Endothelial cell of umbilical vein (primary cell): ENCODE data around the gene CYTH1. TPM values are rescaled to one million over a fixed set of nuclear protein-coding genes. Genes with fewer than 3 reads are reported as not detected.

ENCODE experiments used
- BruUV-seq: library from RNA; stranded (reverse); fragments of 400-500 nt; replicated peaks from 2 replicates; lab custom pipeline; 2021; lab: Mats Ljungman, UMichigan
- CTCF ChIA-PET: fragments of 300-600, 350-600 bp; sonication (Branson Sonifier 250); formaldehyde crosslinking; loops from one replicate; lab custom pipeline; 2021; ENCODE audit warnings: antibody characterized with exemption, inconsistent platforms; lab: Charles Lee
- POLR2A ChIA-PET: fragments of 300-600, 350-600 bp; sonication (Branson Sonifier 250); formaldehyde crosslinking; loops from one replicate; lab custom pipeline; 2021; ENCODE audit warnings: antibody characterized with exemption, inconsistent platforms; lab: Charles Lee
- DNase-seq: peaks from one replicate; pipeline ENCODE4 v3.0.0-alpha.2; 2011; ENCODE audit warnings: low read depth, low spot score
- FAIRE-seq: peaks from 2 replicates; lab custom pipeline; 2011; peaks lifted over from hg19 to GRCh38; lab: Jason Lieb, UNC
- H2AFZ ChIP-seq: 2 replicates; pipeline ENCODE4 v1.6.0; 2012; ENCODE audit warnings: low read depth, low read length, control low read depth, inconsistent platforms
- H3K27ac ChIP-seq: 2 replicates; pipeline ENCODE4 v1.5.1; 2011; ENCODE audit warnings: low read depth, mild to moderate bottlenecking, control low read depth, low read length, moderate library complexity; ENCODE audit not compliant: insufficient read depth
- H3K27me3 ChIP-seq, 2 experiments: 2 replicates each; pipeline versions ENCODE4 v1.6.0 to v1.6.1; 2011; ENCODE audit warnings: low read length in 2 of 2, mixed read lengths in 1 of 2; ENCODE audit not compliant: control insufficient read depth in 2 of 2, insufficient read depth in 2 of 2
- H3K36me3 ChIP-seq, 2 experiments: 2 replicates in 1 of 2; 3 replicates in 1 of 2; pipeline ENCODE4 v1.5.1; 2011; ENCODE audit warnings: low read length in 2 of 2, mild to moderate bottlenecking in 1 of 2, moderate library complexity in 1 of 2; ENCODE audit not compliant: control insufficient read depth in 2 of 2, insufficient read depth in 2 of 2; ENCODE audit errors: extremely low read depth in 1 of 2
- H3K4me1 ChIP-seq: 3 replicates; pipeline ENCODE4 v1.5.1; 2011; ENCODE audit warnings: mild to moderate bottlenecking, low read length; ENCODE audit not compliant: control insufficient read depth, insufficient read depth; ENCODE audit errors: extremely low read depth
- H3K4me2 ChIP-seq: 2 replicates; pipeline ENCODE4 v1.6.1; 2011; ENCODE audit warnings: low read length, control low read depth, mixed read lengths; ENCODE audit not compliant: insufficient read depth
- H3K4me3 ChIP-seq, 3 experiments: fragments of 200-600 bp in 1 of 3; sonication (generic), shearing (Covaris generic) in 1 of 3; replicated peaks in 1 of 3; 2 replicates each; pipeline ENCODE4 v1.5.1; 2011 to 2016; ENCODE audit warnings: control low read depth in 3 of 3, low read length in 3 of 3, mild to moderate bottlenecking in 2 of 3, inconsistent platforms in 1 of 3, low read depth in 1 of 3, moderate library complexity in 1 of 3; ENCODE audit not compliant: insufficient read depth in 1 of 3
- H3K79me2 ChIP-seq: 2 replicates; pipeline ENCODE4 v1.6.0; 2012; ENCODE audit warnings: low read length, inconsistent platforms; ENCODE audit not compliant: control insufficient read depth, insufficient read depth
- H3K9ac ChIP-seq: replicated peaks from 2 replicates; pipeline ENCODE3; 2011; ENCODE audit warnings: low read length, control low read depth; ENCODE audit not compliant: insufficient read depth; ENCODE audit errors: extremely low read depth
- H3K9me1 ChIP-seq: replicated peaks from 3 replicates; pipeline ENCODE4 v1.6.0; 2011; ENCODE audit warnings: mild to moderate bottlenecking, low read length; ENCODE audit not compliant: control insufficient read depth, insufficient read depth; ENCODE audit errors: extremely low read depth
- H3K9me3 ChIP-seq: replicated peaks from 2 replicates; pipeline ENCODE4 v1.5.1; 2012; ENCODE audit warnings: low read length, inconsistent platforms; ENCODE audit not compliant: control insufficient read depth, insufficient read depth
- H4K20me1 ChIP-seq: replicated peaks from 2 replicates; pipeline ENCODE3; 2011; ENCODE audit warnings: mild to moderate bottlenecking, low read length; ENCODE audit not compliant: control insufficient read depth, insufficient read depth; ENCODE audit errors: extremely low read depth
- CTCF ChIP-seq, 2 donors: IDR thresholded peaks; 1 replicate in 1 of 2; 2 replicates in 1 of 2; pipeline ENCODE4 v1.5.1; 2011; ENCODE audit warnings: low read length in 2 of 2, mild to moderate bottlenecking in 2 of 2, moderate library complexity in 2 of 2, control low read depth in 1 of 2, inconsistent platforms in 1 of 2, low read depth in 1 of 2; ENCODE audit not compliant: insufficient read depth in 1 of 2; ENCODE audit errors: extremely low read depth in 1 of 2
- EZH2 ChIP-seq: IDR thresholded peaks from 2 replicates; pipeline ENCODE4 v1.6.1; 2012; ENCODE audit warnings: borderline replicate concordance, low read depth, mild to moderate bottlenecking, moderate library complexity, low read length, inconsistent platforms; ENCODE audit not compliant: severe bottlenecking
- FOS ChIP-seq: IDR thresholded peaks from 2 replicates; pipeline ENCODE4 v1.6.1; 2011; ENCODE audit warnings: mild to moderate bottlenecking, low read length, moderate library complexity, borderline replicate concordance; ENCODE audit not compliant: insufficient read depth
- GATA2 ChIP-seq: IDR thresholded peaks from 2 replicates; pipeline ENCODE4 v1.7.0; 2011; ENCODE audit warnings: low read depth, mild to moderate bottlenecking, moderate library complexity, mixed read lengths, low read length; ENCODE audit not compliant: insufficient read length, insufficient read depth
- JUN ChIP-seq: IDR thresholded peaks from 2 replicates; pipeline ENCODE4 v1.6.1; 2011; ENCODE audit warnings: borderline replicate concordance, low read depth; ENCODE audit not compliant: insufficient read length, insufficient read depth
- MAX ChIP-seq: IDR thresholded peaks from 2 replicates; pipeline ENCODE4 v1.6.1; 2011; ENCODE audit not compliant: insufficient read depth, insufficient read length
- MYC ChIP-seq: IDR thresholded peaks from one replicate; pipeline ENCODE4 v1.6.1; 2011; ENCODE audit warnings: mild to moderate bottlenecking, low read depth, low read length
- POLR2A ChIP-seq: IDR thresholded peaks from 2 replicates; pipeline ENCODE4 v1.6.1; 2012; ENCODE audit warnings: low read depth, mild to moderate bottlenecking, control low read depth, low read length
- POLR2AphosphoS5 ChIP-seq: IDR thresholded peaks from 2 replicates; pipeline ENCODE4 v1.6.1; 2012; ENCODE audit warnings: low read depth, mild to moderate bottlenecking, control low read depth, low read length, moderate library complexity; ENCODE audit not compliant: insufficient read depth
- dilution Hi-C: fragments of 300-500 bp; cut with MboI; formaldehyde crosslinking; loops from one replicate; pipeline ENCODE4 v1.15.0; 2019; ENCODE audit warnings: low sequenced_read_pairs; ENCODE audit not compliant: extremely low pct_ligation_motif_present
- intact Hi-C: fragments of 100-400 bp; cut with micrococcal nuclease; formaldehyde crosslinking; loops from one replicate; pipeline ENCODE4 v1.10.0; 2022
- polyA plus RNA-seq, 4 experiments: library from polyadenylated mRNA; depleted of rRNA in 3 of 4; stranded (reverse) in 3 of 4; unstranded in 1 of 4; fragments of >200 nt; gene quantifications; 2 replicates each; pipeline versions ENCODE4 v1.2.1 to v1.2.3, GENCODE V29; 2011 to 2012; ENCODE audit warnings: missing spikeins in 1 of 4
- total RNA-seq: library from RNA; stranded (reverse); gene quantifications from 2 replicates; pipeline ENCODE4 v1.2.3, GENCODE V29; 2021

The CYTH1 gene
- total and polyA plus RNA-seq, 2 donors (not counting 3 experiments of a cell fraction or from before 2014, with no cell fraction given) = 35.9 to 49.9 TPM

DNA sequence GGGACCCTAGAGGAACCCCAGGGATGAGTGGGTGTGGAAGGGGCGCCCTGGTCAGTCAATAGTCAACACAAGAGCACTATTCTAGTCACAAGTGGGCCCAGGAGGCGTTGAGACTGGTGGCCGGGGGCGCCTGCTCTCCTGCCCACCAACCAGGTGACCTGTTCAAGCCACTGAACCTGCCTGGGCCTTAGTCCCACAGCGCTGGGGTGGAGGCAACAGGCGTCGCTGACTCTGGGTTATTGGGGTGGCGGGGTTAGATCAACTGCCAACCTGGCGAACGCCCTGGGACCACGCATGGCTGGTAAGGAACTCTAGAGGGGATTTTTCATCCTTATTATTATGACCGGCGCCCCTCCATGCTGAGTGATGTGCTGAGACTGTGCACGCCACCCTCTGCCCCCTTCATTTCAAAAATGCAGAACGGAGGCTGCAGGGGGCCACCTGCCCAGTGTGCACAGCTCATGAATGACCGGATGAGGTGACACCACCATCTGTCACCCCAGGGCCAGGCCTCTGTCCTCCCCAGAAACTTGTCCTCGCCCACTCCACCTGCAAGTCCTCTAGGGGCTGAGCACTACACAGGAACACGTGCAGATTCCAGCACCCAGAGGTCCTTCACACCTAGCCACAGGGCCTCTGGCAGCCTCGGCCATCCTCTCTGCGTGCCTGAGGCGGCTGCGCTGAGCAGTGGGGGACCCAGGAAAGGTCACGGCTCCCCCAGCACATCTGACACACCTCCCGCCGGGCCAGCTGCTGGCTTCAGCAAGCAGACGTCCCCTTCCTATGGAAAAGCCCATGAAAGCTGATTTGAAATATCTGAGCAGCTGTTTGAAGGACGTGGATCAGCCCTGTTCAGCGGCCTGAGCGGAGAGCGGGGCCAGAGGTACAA lies 153.3 kb downstream of the CYTH1 start:
- Histone ChIP-seq H4K20me1 (no peaks in the 10 kb centered on the region), H3K9me1 (no peaks in the 10 kb centered on the region), H3K9ac (no peak overlapping the region), H3K9me3 (no peaks in the 10 kb centered on the region), H3K36me3 (no peaks in the 10 kb centered on the region), H3K79me2 (no peaks in the 10 kb centered on the region), H2AFZ (no peak overlapping the region), H3K4me2 (no peak overlapping the region), H3K4me3 (no peak overlapping the region), H3K27me3 (no peaks in the 10 kb centered on the region), H3K4me1 (no peaks in the 10 kb centered on the region), H3K27ac (no peak overlapping the region)
- FAIRE-seq (no peak), DNase-seq (no peak)
- BruUV-seq = no TSS peak
- CTCF ChIA-PET = interaction anchor here (0.7 kb wide), 1 partner anchor 48 kb away, joined by 5 read pairs; no protein-coding TSS in a partner anchor
- intact Hi-C loops = no loop called here
- TF ChIP-seq EZH2 = no peak
- no peak for TF ChIP-seq POLR2AphosphoS5
- POLR2A ChIA-PET = no interaction called here
- dilution Hi-C loops = loop anchor here (25.0 kb wide), 1 partner anchor 141 kb away; no protein-coding TSS in a partner anchor

DNA sequence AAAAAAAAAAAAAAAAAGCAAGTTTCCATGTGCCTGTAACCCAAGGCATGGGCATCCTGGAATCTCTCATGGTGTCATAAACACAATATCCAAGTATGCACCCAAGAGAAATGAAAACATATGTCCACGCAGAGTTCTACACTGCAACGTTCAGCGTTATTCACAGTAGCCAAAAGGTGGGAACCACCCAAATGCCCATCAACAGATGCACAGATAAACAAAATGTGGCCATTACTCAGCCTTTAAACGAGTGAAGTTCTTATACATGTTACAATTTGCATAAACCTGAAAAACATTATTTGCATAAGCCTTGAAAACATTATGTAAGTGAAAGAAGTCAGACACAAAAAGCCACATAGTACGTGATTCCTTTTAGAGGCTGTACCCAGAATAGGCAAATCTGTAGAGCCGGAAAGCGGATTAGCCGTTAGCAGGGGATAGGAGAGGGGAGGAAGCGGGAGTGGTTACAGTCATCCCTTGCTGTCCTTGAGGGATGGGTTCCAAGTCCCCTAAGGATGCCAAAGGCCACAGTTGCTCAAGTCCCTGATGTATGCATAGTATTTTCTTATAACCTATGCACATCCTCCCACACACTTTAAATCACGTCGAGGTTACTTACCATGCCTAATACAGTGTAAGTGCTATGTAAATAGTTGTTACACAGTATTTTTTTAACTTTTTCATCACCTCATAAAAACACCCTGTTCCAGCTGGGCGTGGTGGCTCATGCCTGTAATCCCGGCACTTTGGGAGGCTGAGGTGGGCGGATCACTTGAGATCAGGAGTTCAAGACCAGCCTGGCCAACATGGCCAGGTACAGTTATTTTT lies 157.5 kb downstream of the CYTH1 start:
- ChIA-PET CTCF (no interaction called here), POLR2A (no interaction called here)
- Histone ChIP-seq H3K4me2 (no peak overlapping the region), H3K27ac (no peak overlapping the region), H3K36me3 (no peaks in the 10 kb centered on the region), H4K20me1 (no peaks in the 10 kb centered on the region), H3K4me1 (no peaks in the 10 kb centered on the region), H2AFZ (no peak overlapping the region), H3K9me3 (no peaks in the 10 kb centered on the region), H3K79me2 (no peaks in the 10 kb centered on the region), H3K27me3 (peaks cover 0 to 3% of the 10 kb centered on the region in 2 experiments), H3K4me3 (no peak overlapping the region), H3K9me1 (no peaks in the 10 kb centered on the region), H3K9ac (no peak overlapping the region)
- no peak for DNase-seq
- no TSS peak for BruUV-seq
- TF ChIP-seq CTCF (IDR thresholded peaks at IDR 0.05; ENCODE audit: extremely low read depth in 1 of 2, insufficient read depth in 1 of 2, low read depth in 1 of 2, low read length in 2 of 2) (no peak), POLR2A (no peak), JUN (no peak), POLR2AphosphoS5 (no peak), MAX (no peak), EZH2 (no peak), MYC (no peak), FOS (no peak), GATA2 (no peak)
- dilution Hi-C loops = loop anchor here (25.0 kb wide), 1 partner anchor 137 kb away; no protein-coding TSS in a partner anchor
- no peak for FAIRE-seq
- intact Hi-C loops = no loop called here
